Muscle layer of duodenum (tissue), 2 donors: ENCODE measurements around the gene CD84.

ENCODE experiments used
- H3K27ac ChIP-seq: one replicate; pipeline ENCODE4 v1.7.0; 2013; ENCODE audit warnings: mild to moderate bottlenecking, low read length
- H3K27me3 ChIP-seq: one replicate; pipeline ENCODE4 v1.7.0; 2013; ENCODE audit warnings: low read depth, mild to moderate bottlenecking, control low read depth, low read length
- H3K36me3 ChIP-seq, 2 donors: one replicate each; pipeline ENCODE4 v1.7.0; 2013; ENCODE audit warnings: low read length in 2 of 2, control low read depth in 1 of 2, mild to moderate bottlenecking in 1 of 2; ENCODE audit not compliant: insufficient read depth in 2 of 2, control insufficient read depth in 1 of 2
- H3K4me1 ChIP-seq, 2 donors: one replicate each; pipeline ENCODE4 v1.7.0; 2013; ENCODE audit warnings: low read length in 2 of 2, mild to moderate bottlenecking in 2 of 2, control low read depth in 1 of 2, moderate library complexity in 1 of 2; ENCODE audit not compliant: insufficient read depth in 2 of 2, control insufficient read depth in 1 of 2
- H3K4me3 ChIP-seq, 2 donors: one replicate each; pipeline ENCODE4 v1.7.0; 2013; ENCODE audit warnings: low read length in 2 of 2, low read depth in 1 of 2, mild to moderate bottlenecking in 1 of 2
- H3K9me3 ChIP-seq, 2 donors: one replicate each; pipeline ENCODE4 v1.7.0; 2013; ENCODE audit warnings: low read length in 2 of 2, control low read depth in 1 of 2, mild to moderate bottlenecking in 1 of 2; ENCODE audit not compliant: control insufficient read depth in 1 of 2
- donor health status: healthy.

The CD84 gene

GRCh38 chr1:160494620-160495019, 84.7 kb downstream of the CD84 start:
- no peaks in the 10 kb centered on the region for H3K36me3 ChIP-seq
- no peaks in the 10 kb centered on the region for H3K4me1 ChIP-seq
- no peaks in the 10 kb centered on the region for H3K27me3 ChIP-seq
- peaks cover 0 to 2% of the 10 kb centered on the region in 2 donors for H3K9me3 ChIP-seq
- H3K4me3 ChIP-seq, result no peak overlapping the region
- no peak overlapping the region for H3K27ac ChIP-seq

GRCh38 chr1:160492617-160493016, 86.7 kb downstream of the CD84 start:
- Histone ChIP-seq H3K4me1 (no peaks in the 10 kb centered on the region), H3K4me3 (no peak overlapping the region), H3K36me3 (no peaks in the 10 kb centered on the region), H3K27ac (no peak overlapping the region), H3K9me3 (no peaks in the 10 kb centered on the region), H3K27me3 (no peaks in the 10 kb centered on the region)

GRCh38 chr1:160491981-160492380, 87.3 kb downstream of the CD84 start:
- Histone ChIP-seq H3K4me3 (no peak overlapping the region), H3K4me1 (no peaks in the 10 kb centered on the region), H3K27me3 (no peaks in the 10 kb centered on the region), H3K9me3 (no peaks in the 10 kb centered on the region), H3K36me3 (no peaks in the 10 kb centered on the region), H3K27ac (no peak overlapping the region)
